ENCODE results near the gene RPS6KB1. TPM values are rescaled to one million over a fixed set of nuclear protein-coding genes. Genes with fewer than 3 reads are reported as not detected.
"Not testable (repeated sequence)": the region's sequence is repeated elsewhere in the genome, so short reads cannot be mapped to it uniquely, and the experiment has no call there.

The RPS6KB1 gene
- polyA plus RNA-seq, 1 of the 3 experiments (the other 2 are of a cell fraction) = 13.4 TPM

- TF ChIP-seq MXI1 (IDR thresholded peaks at IDR 0.05; ENCODE audit: low read depth, low read length) = no peak
- no peak for TF ChIP-seq POLR2AphosphoS5 (IDR thresholded peaks at IDR 0.05; ENCODE audit: low read depth, low read length)
- no peak for TF ChIP-seq PBX3 (IDR thresholded peaks at IDR 0.05)
- no peak for TF ChIP-seq FOXJ3 (CRISPR knock-in tag; IDR thresholded peaks at IDR 0.05)
- no peak for TF ChIP-seq YY1 (IDR thresholded peaks at IDR 0.05; ENCODE audit: low read depth)
- TF ChIP-seq MAX (IDR thresholded peaks at IDR 0.05; ENCODE audit: low read depth) = 0 out of 2 replicates have a peak, but pooled peaks have one; percentile 15
- peak; percentile 36; the same call in 1 of the 2 replicates for TF ChIP-seq FOSL2 (IDR thresholded peaks at IDR 0.05; ENCODE audit: borderline replicate concordance, low read depth)
- TF ChIP-seq USF2 (IDR thresholded peaks at IDR 0.05; ENCODE audit: borderline replicate concordance, low read depth, low read length) = no peak
- TF ChIP-seq TCF12 (IDR thresholded peaks at IDR 0.05) = peak; percentile 70
- TF ChIP-seq NRF1 (IDR thresholded peaks at IDR 0.05; ENCODE audit: low read depth, low read length) = no peak
- TF ChIP-seq TAF1 (IDR thresholded peaks at IDR 0.05; ENCODE audit: borderline replicate concordance, low read depth, low read length) = no peak; the same call in 1 of the 2 replicates
- TF ChIP-seq MEF2A (IDR thresholded peaks at IDR 0.05; ENCODE audit: borderline replicate concordance, low read depth) = 0 out of 2 replicates have a peak, but pooled peaks have one; percentile 10
- no peak for TF ChIP-seq RAD21 (IDR thresholded peaks at IDR 0.05; ENCODE audit: low read length)
- TF ChIP-seq RXRA (IDR thresholded peaks at IDR 0.05; ENCODE audit: borderline replicate concordance, low read depth) = peak; percentile 37; the same call in 1 of the 2 replicates
- peak; percentile 26; the same call in 1 of the 2 replicates for TF ChIP-seq NFIC (IDR thresholded peaks at IDR 0.05; ENCODE audit: borderline replicate concordance)
Observed at GRCh38 chr17:59853168-59853918, 39.6 kb upstream of the RPS6KB1 start (continued).

- H3K9me2 ChIP-seq; DNase-seq; H3K79me2 ChIP-seq (ENCODE audit: insufficient read depth); H3K27me3 ChIP-seq (ENCODE audit: insufficient read depth); H3K9ac ChIP-seq; H4K20me1 ChIP-seq (ENCODE audit: insufficient read depth); H3K9me3 ChIP-seq; H3K4me3 ChIP-seq (ENCODE audit: low read depth in 2 of 2, low read length in 1 of 2); H3K36me3 ChIP-seq (replicated peaks in 1 of 2; ENCODE audit: control insufficient read depth in 1 of 2, insufficient read depth in 2 of 2, low read length in 1 of 2); H2AFZ ChIP-seq (ENCODE audit: low read depth): not testable (repeated sequence)
- CTCF ChIA-PET = interaction anchor here (2.0 kb wide), 1 partner anchor 49 kb away, joined by 4 read pairs; no protein-coding TSS in a partner anchor
- Histone ChIP-seq H3K4me2 (peak overlapping the region; percentile 14; the same call in 1 of the 2 replicates), H3F3A (replicated peaks; ENCODE audit: insufficient read depth) (peaks cover 17% of the 10 kb centered on the region), H3K27ac (ENCODE audit: low read depth in 2 of 2, low read length in 1 of 2) (peak overlapping the region in 1 of 2 experiments; percentile 71; a peak in 2 of 4 replicates), H3K4me1 (ENCODE audit: control insufficient read depth in 1 of 2, insufficient read depth in 2 of 2, low read depth in 1 of 2, low read length in 1 of 2) (peaks cover 11 to 18% of the 10 kb centered on the region in 2 experiments)
- 88% methylated on average over 10 of the region's 10 CpGs for WGBS (ENCODE audit: low lambda C conversion rate)
- POLR2A ChIA-PET = interaction anchor here (0.6 to 0.7 kb wide), 2 partner anchors 55 to 154 kb away, joined by 3 to 4 read pairs; no protein-coding TSS in a partner anchor
Observed at GRCh38 chr17:59853919-59854729, 38.8 kb upstream of the RPS6KB1 start.
